DLD1 (cell line): ENCODE measurements around the gene CDK17.

Source experiments
- in situ Hi-C: cut with HindIII; loops from 2 replicates; pipeline ENCODE4 v1.10.0; 2017; ENCODE audit warnings: low sequenced_read_pairs

CDK17 gene

GRCh38 chr12:96241846-96242256 is 158.4 kb downstream of the CDK17 start:
- in situ Hi-C loops: no loop called here

DNA sequence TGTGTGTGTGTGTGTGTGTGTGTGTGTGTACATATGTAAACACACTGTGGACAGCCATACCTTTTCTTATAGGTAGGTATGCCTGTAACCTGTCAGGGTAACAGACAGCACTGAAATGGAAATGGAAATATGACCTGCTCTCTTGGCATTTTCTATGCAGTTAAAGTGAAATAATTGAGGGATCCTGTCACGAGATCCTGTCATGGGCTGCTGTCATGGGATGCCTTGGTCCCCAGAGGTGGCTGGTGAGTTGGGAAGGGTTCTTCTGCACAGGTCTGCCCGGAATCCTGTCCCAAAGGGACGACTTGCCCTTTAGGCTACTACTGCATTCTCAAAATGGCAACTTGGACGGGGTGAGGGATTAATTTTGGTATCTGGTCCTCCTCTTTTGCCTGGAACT is 158.8 kb downstream of the CDK17 start:
- in situ Hi-C loops: no loop called here

DNA sequence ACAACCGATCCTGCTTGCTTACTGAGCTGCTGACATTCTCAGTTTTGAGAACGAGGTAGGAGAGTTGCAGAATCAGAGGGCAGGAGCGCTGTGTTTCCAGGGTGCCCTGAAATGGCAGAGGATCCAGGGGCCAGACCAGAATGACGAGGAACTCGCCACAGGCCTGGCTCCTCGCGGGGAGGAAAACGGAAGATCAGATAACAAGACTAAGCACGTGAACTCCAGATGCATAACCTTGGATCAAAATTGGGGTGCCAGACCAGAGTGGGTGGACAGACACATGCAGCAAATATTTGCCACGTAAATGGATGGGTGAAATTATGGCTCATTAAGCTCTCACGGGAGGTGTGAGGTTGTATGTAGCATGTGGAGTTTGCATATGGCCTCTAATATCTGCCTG is 159.6 kb downstream of the CDK17 start:
- in situ Hi-C loops: no loop called here

GRCh38 chr12:96239711-96240635 is 160.3 kb downstream of the CDK17 start:
- in situ Hi-C loops: no loop called here

DNA sequence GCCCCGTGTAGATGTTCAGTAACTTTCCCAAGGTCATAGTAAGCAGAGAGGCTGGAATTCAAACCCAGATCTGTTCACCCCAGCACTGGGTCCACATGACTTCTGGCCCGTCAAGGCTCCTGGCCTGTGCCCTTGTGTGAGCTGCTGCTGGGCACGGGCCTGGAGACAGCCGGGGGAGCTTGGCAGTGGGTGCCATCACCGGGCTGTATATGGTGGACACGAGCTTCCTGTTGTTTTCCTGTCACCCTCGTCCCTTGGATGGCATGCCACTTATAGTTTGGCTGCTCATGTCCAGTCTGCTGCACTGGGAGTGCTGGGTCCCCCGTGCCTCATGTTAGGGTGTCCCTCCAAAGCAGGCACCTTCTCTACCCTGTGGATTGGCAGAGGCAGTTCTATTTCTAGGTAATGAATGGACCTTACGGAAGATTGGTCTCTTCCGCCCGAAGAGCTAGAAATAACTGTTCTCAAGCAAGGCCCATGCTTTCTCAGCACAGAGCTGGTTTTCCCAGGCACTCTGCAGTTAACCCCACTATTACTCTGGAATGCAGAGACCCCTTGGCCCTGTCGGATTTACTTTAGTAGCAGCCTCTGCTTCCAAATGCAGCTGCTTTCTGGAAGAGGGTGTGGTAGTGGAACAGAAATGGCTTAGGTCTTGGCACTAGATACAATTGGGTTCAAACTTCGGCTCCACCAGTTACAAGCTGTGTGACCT is 161.7 kb downstream of the CDK17 start:
- in situ Hi-C loops: no loop called here

- in situ Hi-C loops: no loop called here
These were observed 162.7 kb downstream of the CDK17 start for GRCh38 chr12:96237465-96238077.

GRCh38 chr12:96237035-96237434 is 163.2 kb downstream of the CDK17 start:
- in situ Hi-C loops: no loop called here

DNA sequence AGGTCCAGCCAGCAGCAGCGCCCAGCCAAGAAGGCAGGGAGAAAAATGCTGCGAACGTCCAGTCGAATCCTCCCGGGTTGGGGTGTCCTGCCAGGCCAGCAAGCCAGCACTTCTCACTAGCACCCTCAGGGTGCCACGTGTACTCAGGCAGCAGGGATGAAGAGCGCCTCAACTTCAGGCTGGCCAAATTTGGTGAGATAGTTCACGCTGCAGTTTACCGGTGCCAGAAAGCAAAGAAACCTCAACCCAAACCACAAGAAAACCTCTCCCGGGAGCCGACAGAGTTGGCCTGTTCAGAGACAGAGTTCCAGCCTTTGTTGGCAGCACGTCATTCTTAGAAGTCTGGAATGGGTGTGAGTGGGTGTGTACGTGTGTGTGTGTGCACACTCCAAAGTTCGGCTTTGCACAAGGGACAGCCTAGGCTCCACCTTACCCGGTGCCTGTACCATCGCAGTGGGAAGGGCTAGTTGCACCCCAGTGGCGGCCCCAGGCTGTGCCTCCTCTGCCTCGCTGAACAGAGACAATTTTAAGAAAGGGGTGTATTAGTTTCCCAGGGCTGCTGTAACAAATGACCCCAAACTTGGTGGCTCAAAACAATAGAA is 163.9 kb downstream of the CDK17 start:
- in situ Hi-C loops: no loop called here

- in situ Hi-C loops: no loop called here
These were observed 164.8 kb downstream of the CDK17 start for GRCh38 chr12:96235484-96235826.

DNA sequence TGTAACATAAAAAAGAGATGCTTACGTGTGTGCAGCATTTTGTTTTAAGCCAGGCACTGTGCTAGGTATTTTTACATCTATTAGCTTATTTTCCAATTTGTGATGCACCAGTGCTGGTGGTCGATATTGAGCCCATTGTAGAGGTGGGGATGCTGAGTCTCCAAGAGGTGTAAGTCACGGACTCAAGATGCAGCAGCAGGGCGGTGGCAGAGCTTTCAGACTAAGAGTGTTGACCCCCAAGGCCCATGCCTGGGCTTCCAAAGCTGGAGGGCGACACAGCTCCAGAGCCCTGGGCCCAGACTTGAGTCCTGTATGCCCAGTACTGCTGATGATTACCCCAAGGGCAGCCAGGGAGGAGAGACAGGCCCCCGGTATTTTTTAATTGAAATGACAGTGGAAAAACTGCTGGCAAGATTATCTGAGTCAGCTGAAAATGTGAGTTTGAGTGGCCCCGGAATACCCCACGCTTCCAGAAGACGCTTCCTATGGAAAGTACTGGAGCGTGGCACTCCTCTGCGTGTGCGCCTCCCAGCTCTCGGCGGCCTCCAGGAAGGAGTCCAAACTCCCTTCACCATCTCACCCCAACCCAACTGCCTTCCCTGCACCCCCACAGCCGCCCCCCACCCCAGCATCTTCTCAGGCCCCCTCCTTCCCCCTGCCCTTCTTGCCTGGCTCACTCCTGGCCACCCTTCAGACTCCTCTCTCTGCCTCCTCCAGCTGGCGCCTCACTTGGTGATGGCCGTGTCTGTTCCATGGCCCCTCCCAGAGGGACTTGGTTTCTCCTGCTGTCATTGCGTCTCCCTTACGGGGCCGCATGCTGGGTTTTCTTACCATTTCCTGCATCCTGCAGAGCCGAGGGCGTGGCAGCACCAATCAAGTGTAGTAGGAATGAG is 165.4 kb downstream of the CDK17 start:
- in situ Hi-C loops: no loop called here

- in situ Hi-C loops: no loop called here
These were observed 166.2 kb downstream of the CDK17 start for GRCh38 chr12:96233939-96234461.

- in situ Hi-C loops: no loop called here
These were observed 167.1 kb downstream of the CDK17 start for GRCh38 chr12:96233168-96233567.

DNA sequence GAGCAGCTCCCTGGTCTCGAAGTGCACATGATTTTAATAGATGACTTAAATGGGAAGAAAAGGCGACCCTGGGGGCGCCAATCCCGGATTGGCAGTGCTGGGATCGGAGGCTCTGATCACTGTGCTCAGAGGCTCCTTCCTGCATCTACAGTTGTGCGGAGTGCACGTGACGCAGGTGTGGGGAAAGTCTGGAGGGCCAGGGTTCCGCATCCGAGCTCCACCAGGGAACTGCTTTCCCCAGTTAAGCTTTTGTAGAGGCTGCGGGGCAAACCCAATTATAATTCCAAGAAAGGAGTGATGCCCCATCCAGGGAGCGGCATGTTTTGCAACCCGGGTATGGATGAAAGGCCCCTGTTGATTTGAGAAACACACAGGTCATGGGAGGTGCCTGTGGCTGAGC is 169.6 kb downstream of the CDK17 start:
- in situ Hi-C loops: no loop called here

DNA sequence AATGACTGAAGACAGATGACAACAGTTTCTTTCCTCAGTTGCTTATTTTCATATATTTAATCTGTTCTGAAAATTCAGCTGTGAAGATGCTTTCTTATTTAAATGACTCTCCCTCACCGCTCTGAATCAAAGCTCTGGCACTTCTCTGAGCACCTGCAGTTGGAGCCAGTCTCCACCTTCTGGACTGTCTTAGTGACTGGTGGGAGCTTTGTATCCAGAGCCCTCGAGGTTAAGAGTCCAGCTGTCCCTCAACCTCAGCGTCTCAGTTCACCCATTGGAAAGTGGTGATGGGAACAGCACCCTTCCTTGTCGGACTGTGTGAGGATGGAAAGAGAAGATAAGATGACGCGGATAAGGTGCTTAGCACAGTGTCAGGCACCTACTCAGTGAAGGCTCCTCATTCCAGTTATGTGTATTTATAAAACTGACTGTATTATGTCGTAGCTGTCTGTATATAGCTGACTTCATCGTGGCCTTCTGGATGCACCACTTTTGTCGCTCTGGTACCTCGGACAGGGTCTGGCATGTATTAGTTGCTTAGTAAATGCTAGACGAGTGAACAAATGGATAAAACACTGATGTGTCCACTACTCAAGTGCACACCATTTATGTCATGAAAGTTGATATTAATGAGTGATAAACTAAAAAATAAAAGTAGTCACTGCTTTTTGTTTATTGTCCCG is 171.5 kb downstream of the CDK17 start:
- in situ Hi-C loops: no loop called here
